Mesendoderm (in vitro differentiated cells): ENCODE measurements around the gene PRR18.

ENCODE experiments used
- DNase-seq: peaks from one replicate; pipeline ENCODE4 v3.0.0; 2013
- H2AK5ac ChIP-seq: 2 replicates; pipeline ENCODE4 v1.6.1; 2013; ENCODE audit warnings: low read length, inconsistent platforms
- H2BK120ac ChIP-seq: 2 replicates; pipeline ENCODE4 v1.6.1; 2013; ENCODE audit warnings: low read depth, mild to moderate bottlenecking, low read length, moderate library complexity, mixed read lengths
- H2BK15ac ChIP-seq: replicated peaks from 2 replicates; pipeline ENCODE4 v1.6.1; 2013; ENCODE audit warnings: low read depth, mild to moderate bottlenecking, moderate library complexity
- H2BK5ac ChIP-seq: 2 replicates; pipeline ENCODE4 v1.6.1; 2013; ENCODE audit warnings: low read length, inconsistent platforms
- H3K18ac ChIP-seq: 2 replicates; pipeline ENCODE4 v1.6.1; 2013; ENCODE audit warnings: mild to moderate bottlenecking, low read length, mixed read lengths
- H3K23ac ChIP-seq: one replicate; pipeline ENCODE4 v1.6.1; 2013; ENCODE audit warnings: low read length
- H3K27ac ChIP-seq: 2 replicates; pipeline ENCODE4 v1.5.1; 2013; ENCODE audit warnings: low read depth, mild to moderate bottlenecking, inconsistent platforms, low read length, moderate library complexity
- H3K27me3 ChIP-seq: 2 replicates; pipeline ENCODE4 v1.6.1; 2013; ENCODE audit warnings: low read length, control low read depth, mild to moderate bottlenecking, inconsistent platforms; ENCODE audit not compliant: insufficient read depth, poor library complexity
- H3K36me3 ChIP-seq: 2 replicates; pipeline ENCODE4 v1.6.1; 2013; ENCODE audit warnings: low read length, inconsistent platforms; ENCODE audit not compliant: control insufficient read depth, insufficient read depth
- H3K4ac ChIP-seq: one replicate; pipeline ENCODE4 v1.6.1; 2013; ENCODE audit warnings: low read depth, mild to moderate bottlenecking, low read length, moderate library complexity
- H3K4me1 ChIP-seq: 2 replicates; pipeline ENCODE4 v1.6.1; 2013; ENCODE audit warnings: low read depth, low read length, inconsistent platforms; ENCODE audit not compliant: control insufficient read depth
- H3K4me2 ChIP-seq: 2 replicates; pipeline ENCODE4 v1.6.1; 2013; ENCODE audit warnings: low read length
- H3K4me3 ChIP-seq: 2 replicates; pipeline ENCODE4 v1.5.1; 2013; ENCODE audit warnings: mild to moderate bottlenecking, low read length
- H3K56ac ChIP-seq: one replicate; pipeline ENCODE4 v1.6.1; 2013; ENCODE audit warnings: low read length
- H3K79me1 ChIP-seq: 2 replicates; pipeline ENCODE4 v1.6.1; 2013; ENCODE audit warnings: low read length, inconsistent platforms
- H3K79me2 ChIP-seq: 2 replicates; pipeline ENCODE4 v1.6.1; 2013; ENCODE audit warnings: mild to moderate bottlenecking, low read length; ENCODE audit not compliant: control insufficient read depth, insufficient read depth
- H3K9ac ChIP-seq: 2 replicates; pipeline ENCODE4 v1.6.1; 2013; ENCODE audit warnings: low read length, inconsistent platforms
- H4K5ac ChIP-seq: one replicate; pipeline ENCODE4 v1.6.1; 2013; ENCODE audit warnings: low read length
- H4K8ac ChIP-seq: one replicate; pipeline ENCODE4 v1.6.1; 2013; ENCODE audit warnings: low read depth, mild to moderate bottlenecking, control low read depth, low read length, moderate library complexity
- WGBS: extraction: QIAGEN DNeasy Blood & Tissue Kit; methylation state at CpG from one replicate; pipeline ENCODE4 v1.1.7; 2013; ENCODE audit warnings: low lambda C conversion rate, missing lambda C conversion rate; ENCODE audit not compliant: insufficient coverage; ENCODE audit errors: extremely low coverage; 5-methylcytosine and 5-hydroxymethylcytosine counted together

PRR18 gene

DNA sequence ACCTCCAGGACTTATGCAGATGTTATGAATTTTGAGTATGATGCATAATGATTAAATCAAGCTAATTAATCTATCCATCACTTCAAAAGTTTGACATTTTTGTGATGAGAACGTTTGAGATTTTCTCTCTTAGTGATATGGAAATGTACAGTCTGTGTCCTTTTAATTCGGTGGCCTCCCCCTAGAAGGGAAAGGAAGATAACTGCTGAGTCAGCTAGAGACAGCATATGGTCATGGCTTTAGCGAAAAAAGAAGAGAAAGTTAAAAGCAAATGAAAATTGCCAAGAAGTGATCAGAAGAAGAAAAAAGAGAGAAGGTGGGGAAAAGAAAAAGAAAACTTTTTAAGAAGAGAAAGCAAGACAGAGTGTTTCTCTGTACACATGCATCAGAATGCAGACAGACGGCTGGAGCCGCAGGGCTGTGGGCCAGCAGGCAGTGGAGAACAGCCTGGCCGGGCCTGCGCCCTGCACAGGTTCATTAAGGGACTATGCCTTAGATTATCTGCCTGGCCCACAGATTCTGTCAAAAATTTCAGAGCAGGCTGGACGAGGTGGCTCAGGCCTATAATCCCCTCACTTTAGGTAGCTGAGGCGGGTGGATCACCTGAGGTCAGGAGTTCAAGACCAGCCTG is 7.7 kb downstream of the PRR18 start:
- Histone ChIP-seq H2BK5ac (no peak overlapping the region), H2BK120ac (no peak overlapping the region), H3K18ac (no peak overlapping the region), H3K4me3 (no peak overlapping the region), H2BK15ac (no peak overlapping the region), H4K8ac (no peak overlapping the region), H2AK5ac (no peak overlapping the region), H3K9ac (no peak overlapping the region), H3K79me1 (no peaks in the 10 kb centered on the region), H3K27me3 (no peaks in the 10 kb centered on the region), H3K23ac (no peak overlapping the region), H3K4me1 (no peaks in the 10 kb centered on the region), H3K79me2 (no peaks in the 10 kb centered on the region), H3K36me3 (no peaks in the 10 kb centered on the region), H4K5ac (no peak overlapping the region), H3K4me2 (no peak overlapping the region), H3K56ac (no peak overlapping the region), H3K27ac (no peak overlapping the region), H3K4ac (no peak overlapping the region)
- no CpG with 5 or more reads among the region's 9 CpGs for WGBS
- DNase-seq = no peak

- no peaks in the 10 kb centered on the region for H3K4me1 ChIP-seq
- H2AK5ac ChIP-seq = no peak overlapping the region
- H3K23ac ChIP-seq = no peak overlapping the region
- no peak overlapping the region for H2BK120ac ChIP-seq
- no peak overlapping the region for H4K5ac ChIP-seq
- H3K4ac ChIP-seq = no peak overlapping the region
- no peak overlapping the region for H4K8ac ChIP-seq
- no peak for DNase-seq
- no peaks in the 10 kb centered on the region for H3K79me2 ChIP-seq
- H3K9ac ChIP-seq = no peak overlapping the region
- H3K27ac ChIP-seq = no peak overlapping the region
- no peak overlapping the region for H3K4me2 ChIP-seq
- H3K4me3 ChIP-seq = no peak overlapping the region
- H2BK15ac ChIP-seq = no peak overlapping the region
- H3K27me3 ChIP-seq = no peaks in the 10 kb centered on the region
- no peak overlapping the region for H2BK5ac ChIP-seq
- no CpG with 5 or more reads among the region's 23 CpGs for WGBS
- H3K18ac ChIP-seq = no peak overlapping the region
- no peaks in the 10 kb centered on the region for H3K36me3 ChIP-seq
- no peak overlapping the region for H3K56ac ChIP-seq
- no peaks in the 10 kb centered on the region for H3K79me1 ChIP-seq
These were observed 10.6 kb downstream of the PRR18 start for GRCh38 chr6:166297606-166298005.

GRCh38 chr6:166296035-166296883 is 11.9 kb downstream of the PRR18 start:
- Histone ChIP-seq H3K27ac (no peak overlapping the region), H3K18ac (no peak overlapping the region), H3K4ac (no peak overlapping the region), H2BK5ac (no peak overlapping the region), H2BK15ac (no peak overlapping the region), H3K4me1 (no peaks in the 10 kb centered on the region), H2AK5ac (no peak overlapping the region), H3K79me2 (no peaks in the 10 kb centered on the region), H3K9ac (no peak overlapping the region), H4K5ac (no peak overlapping the region), H4K8ac (no peak overlapping the region), H2BK120ac (no peak overlapping the region), H3K27me3 (no peaks in the 10 kb centered on the region), H3K79me1 (no peaks in the 10 kb centered on the region), H3K4me3 (no peak overlapping the region), H3K23ac (no peak overlapping the region), H3K56ac (no peak overlapping the region), H3K4me2 (no peak overlapping the region), H3K36me3 (no peaks in the 10 kb centered on the region)
- no CpG with 5 or more reads among the region's 10 CpGs for WGBS
- no peak for DNase-seq

GRCh38 chr6:166293731-166294584 is 14.2 kb downstream of the PRR18 start:
- Histone ChIP-seq H2BK5ac (no peak overlapping the region), H3K4me2 (no peak overlapping the region), H3K27me3 (no peaks in the 10 kb centered on the region), H3K4ac (no peak overlapping the region), H3K4me1 (no peaks in the 10 kb centered on the region), H3K56ac (no peak overlapping the region), H3K79me2 (no peaks in the 10 kb centered on the region), H4K5ac (no peak overlapping the region), H3K9ac (no peak overlapping the region), H3K27ac (no peak overlapping the region), H2BK120ac (no peak overlapping the region), H2BK15ac (no peak overlapping the region), H2AK5ac (no peak overlapping the region), H3K18ac (no peak overlapping the region), H3K36me3 (no peaks in the 10 kb centered on the region), H3K4me3 (no peak overlapping the region), H3K79me1 (no peaks in the 10 kb centered on the region), H3K23ac (no peak overlapping the region), H4K8ac (no peak overlapping the region)
- no peak for DNase-seq
- no CpG with 5 or more reads among the region's 12 CpGs for WGBS

DNA sequence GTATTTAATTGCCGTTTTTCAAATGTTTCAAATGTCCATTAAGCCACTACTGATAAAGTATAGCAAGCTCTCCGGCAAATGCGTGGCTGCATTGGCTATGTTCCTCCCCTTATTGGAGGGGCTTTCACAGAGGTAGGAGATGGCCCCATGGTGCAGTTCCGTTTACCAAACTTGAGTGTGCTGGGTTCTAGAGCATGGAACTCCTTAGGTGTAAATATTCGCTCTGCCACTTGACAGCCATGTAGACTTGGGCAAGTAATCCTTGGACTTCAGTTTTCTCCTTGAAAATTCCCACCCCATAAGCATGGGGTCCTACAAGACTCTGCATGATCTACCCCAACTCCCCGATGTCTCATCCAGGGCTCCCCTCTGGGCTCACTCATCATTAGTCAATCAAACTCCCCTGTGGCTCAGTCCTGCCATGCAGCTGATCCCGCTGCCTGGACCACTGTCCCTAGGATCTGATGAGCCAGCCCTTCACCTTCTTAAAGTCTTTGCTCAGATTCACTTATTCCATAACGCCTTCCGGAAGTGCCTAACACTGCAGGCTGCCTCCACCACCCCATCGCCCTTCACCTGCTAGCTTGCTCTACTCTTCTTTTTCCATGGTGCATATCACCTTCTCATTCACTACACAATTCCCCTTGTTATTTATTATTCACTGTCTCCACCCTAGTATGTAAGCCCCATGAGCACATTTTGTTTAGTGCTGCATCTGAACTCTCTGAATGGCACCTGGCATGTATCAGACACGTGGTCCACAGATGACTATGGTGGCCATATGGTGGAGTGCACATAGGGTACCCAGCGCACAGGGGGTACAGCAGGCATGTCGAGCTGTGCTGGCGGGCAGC is 18.8 kb downstream of the PRR18 start:
- H2BK15ac ChIP-seq = no peak overlapping the region
- H2BK120ac ChIP-seq = no peak overlapping the region
- no peaks in the 10 kb centered on the region for H3K79me2 ChIP-seq
- H3K4me1 ChIP-seq = no peaks in the 10 kb centered on the region
- H3K18ac ChIP-seq = no peak overlapping the region
- no peak overlapping the region for H3K4me2 ChIP-seq
- H3K4me3 ChIP-seq = no peak overlapping the region
- no peak overlapping the region for H4K5ac ChIP-seq
- H3K79me1 ChIP-seq = no peaks in the 10 kb centered on the region
- H2AK5ac ChIP-seq = no peak overlapping the region
- no CpG with 5 or more reads among the region's 14 CpGs for WGBS
- H3K23ac ChIP-seq = no peak overlapping the region
- no peak overlapping the region for H3K56ac ChIP-seq
- H3K36me3 ChIP-seq = no peaks in the 10 kb centered on the region
- H3K27me3 ChIP-seq = no peaks in the 10 kb centered on the region
- DNase-seq = no peak
- no peak overlapping the region for H4K8ac ChIP-seq
- no peak overlapping the region for H2BK5ac ChIP-seq
- H3K4ac ChIP-seq = no peak overlapping the region
- H3K9ac ChIP-seq = no peak overlapping the region
- H3K27ac ChIP-seq = no peak overlapping the region
